Sigmoid colon (tissue), 4 donors: Measurements from ENCODE around the gene CDC5L.

Experiments
- EP300 ChIP-seq, 4 donors: sonication (generic); formaldehyde crosslinking; IDR thresholded peaks; one replicate each; pipeline ENCODE4 v1.6.1; 2017; ENCODE audit warnings: antibody characterized with exemption in 4 of 4
- POLR2A ChIP-seq, 2 donors: fragments of 450-650 bp; IDR thresholded peaks; one replicate each; pipeline ENCODE4 v1.6.1; 2016; ENCODE audit warnings: antibody characterized with exemption in 2 of 2, mild to moderate bottlenecking in 2 of 2, moderate library complexity in 2 of 2
- POLR2AphosphoS5 ChIP-seq, 4 donors: sonication (generic); formaldehyde crosslinking; IDR thresholded peaks; one replicate each; pipeline ENCODE4 v1.6.1; 2017; ENCODE audit warnings: antibody characterized with exemption in 4 of 4
- TF ChIP-seq, protein P1 (sequence below), 4 experiments: fragments of 450-650 bp in 3 of 4; fragments of 200-600 bp in 1 of 4; IDR thresholded peaks; one replicate each; pipeline ENCODE4 v1.5.1; 2016 to 2019; ENCODE audit warnings: antibody characterized with exemption in 4 of 4, mild to moderate bottlenecking in 3 of 4, moderate library complexity in 2 of 4

DNA sequence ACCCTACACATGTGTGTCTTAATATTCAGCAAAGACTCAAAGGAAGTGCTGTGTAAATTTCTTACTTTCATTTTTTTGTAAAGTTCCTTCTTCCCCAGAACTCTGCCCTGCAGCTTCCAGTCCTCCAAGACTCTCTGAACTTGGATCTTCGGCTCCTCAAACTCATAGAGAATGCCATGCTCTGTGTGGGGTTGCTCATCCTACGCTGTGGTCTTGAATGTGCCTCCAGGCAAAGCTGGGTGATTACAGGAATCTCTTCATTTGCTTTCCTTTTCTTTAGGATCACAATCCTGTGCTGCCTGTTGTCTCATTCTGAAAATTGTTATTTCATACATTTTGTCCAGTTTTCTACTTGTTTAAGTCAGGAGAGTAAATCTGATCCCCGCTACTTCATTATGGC, 14.5 kb upstream of the CDC5L start:
- no peak for TF ChIP-seq EP300 (IDR thresholded peaks at IDR 0.05)
- no peak for TF ChIP-seq POLR2AphosphoS5 (IDR thresholded peaks at IDR 0.05)
- TF ChIP-seq, protein P1, sequence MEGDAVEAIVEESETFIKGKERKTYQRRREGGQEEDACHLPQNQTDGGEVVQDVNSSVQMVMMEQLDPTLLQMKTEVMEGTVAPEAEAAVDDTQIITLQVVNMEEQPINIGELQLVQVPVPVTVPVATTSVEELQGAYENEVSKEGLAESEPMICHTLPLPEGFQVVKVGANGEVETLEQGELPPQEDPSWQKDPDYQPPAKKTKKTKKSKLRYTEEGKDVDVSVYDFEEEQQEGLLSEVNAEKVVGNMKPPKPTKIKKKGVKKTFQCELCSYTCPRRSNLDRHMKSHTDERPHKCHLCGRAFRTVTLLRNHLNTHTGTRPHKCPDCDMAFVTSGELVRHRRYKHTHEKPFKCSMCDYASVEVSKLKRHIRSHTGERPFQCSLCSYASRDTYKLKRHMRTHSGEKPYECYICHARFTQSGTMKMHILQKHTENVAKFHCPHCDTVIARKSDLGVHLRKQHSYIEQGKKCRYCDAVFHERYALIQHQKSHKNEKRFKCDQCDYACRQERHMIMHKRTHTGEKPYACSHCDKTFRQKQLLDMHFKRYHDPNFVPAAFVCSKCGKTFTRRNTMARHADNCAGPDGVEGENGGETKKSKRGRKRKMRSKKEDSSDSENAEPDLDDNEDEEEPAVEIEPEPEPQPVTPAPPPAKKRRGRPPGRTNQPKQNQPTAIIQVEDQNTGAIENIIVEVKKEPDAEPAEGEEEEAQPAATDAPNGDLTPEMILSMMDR (IDR thresholded peaks at IDR 0.05), result no peak
- TF ChIP-seq POLR2A (IDR thresholded peaks at IDR 0.05), result no peak
